ENCODE results near the gene PLEKHG4B.

PLEKHG4B gene

DNA sequence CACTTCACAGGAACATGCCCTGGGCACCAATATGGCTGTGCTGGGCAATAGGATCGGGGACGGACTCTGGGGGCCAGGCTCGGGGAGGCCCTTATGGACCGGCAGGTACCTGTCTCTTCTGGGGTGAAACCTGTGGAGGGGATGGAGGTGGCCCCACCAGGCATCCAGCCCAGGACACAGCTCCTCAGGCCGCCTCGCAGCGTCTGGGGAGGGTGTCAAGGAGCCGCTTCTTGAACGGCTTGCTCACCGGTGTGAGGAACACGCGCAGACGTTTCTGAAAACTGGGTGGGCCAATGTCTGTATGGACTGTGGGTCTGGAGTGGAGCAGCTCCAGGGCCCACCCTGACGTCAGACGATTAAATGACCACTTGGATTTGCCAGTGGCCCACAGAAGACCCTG lies 45.8 kb downstream of the PLEKHG4B start:
- no peak for DNase-seq

DNA sequence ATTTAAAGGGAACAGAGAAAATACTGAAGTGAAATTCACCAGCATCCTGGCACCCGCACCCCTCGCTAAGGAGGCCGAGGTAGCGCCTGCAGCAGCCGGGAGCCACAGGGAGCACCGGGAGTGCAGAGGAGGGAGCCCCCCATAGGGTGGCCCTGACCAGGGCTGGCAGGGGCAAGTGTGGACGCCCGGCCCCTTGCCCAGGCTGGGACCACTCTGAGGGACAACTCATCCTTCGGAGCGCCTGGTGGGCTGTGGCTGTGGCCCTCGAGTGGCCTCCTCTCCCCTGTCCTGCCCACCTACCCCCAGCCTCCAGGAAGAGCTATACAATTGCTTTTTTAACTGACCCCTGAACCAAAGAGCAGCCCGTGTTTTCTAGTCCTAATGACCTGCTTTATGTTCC lies 47.0 kb downstream of the PLEKHG4B start:
- no peak for DNase-seq

DNA sequence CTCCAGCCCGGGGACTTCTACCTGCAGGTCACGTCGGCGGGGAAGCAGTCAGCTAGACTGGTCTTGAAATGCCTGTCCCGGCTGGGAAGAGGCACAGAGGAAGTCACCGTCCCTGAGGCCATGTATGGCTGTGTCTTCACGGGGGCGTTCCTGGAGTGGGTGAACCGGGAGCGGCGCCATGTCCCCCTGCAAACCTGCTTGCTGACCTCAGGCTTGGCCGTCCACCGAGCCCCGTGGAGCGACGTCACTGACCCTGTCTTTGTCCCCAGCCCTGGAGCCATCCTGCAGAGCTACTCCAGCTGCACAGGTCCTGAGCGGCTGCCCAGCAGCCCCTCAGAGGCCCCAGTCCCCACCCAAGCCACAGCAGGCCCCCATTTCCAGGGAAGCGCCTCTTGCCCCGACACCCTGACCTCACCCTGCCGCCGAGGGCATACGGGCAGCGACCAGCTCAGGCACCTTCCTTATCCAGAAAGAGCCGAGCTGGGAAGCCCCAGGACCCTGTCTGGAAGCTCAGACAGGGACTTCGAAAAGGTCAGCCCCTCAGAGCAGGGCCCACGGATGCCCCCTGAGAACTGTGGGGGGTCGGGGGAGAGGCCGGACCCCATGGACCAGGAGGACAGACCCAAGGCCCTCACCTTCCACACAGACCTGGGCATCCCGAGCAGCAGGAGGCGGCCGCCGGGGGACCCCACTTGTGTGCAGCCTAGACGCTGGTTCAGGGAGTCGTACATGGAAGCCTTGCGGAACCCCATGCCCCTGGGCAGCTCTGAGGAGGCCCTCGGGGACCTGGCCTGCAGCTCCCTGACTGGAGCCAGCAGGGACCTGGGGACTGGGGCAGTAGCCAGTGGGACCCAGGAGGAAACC lies 47.8 kb downstream of the PLEKHG4B start:
- DNase-seq: no peak

DNA sequence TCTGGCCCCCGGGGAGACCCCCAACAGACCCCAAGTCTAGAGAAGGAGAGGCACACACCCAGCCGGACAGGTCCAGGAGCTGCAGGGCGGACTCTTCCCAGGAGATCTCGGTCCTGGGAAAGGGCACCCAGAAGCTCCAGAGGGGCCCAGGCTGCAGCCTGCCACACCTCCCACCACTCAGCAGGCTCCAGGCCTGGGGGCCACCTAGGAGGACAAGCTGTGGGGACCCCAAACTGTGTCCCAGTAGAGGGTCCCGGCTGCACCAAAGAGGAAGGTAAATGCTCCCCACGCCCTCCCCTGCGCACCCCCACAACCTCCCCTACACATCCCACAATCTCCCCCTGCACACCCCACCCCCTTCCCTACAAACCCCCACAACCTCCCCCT lies 48.5 kb downstream of the PLEKHG4B start:
- no peak for DNase-seq

DNA sequence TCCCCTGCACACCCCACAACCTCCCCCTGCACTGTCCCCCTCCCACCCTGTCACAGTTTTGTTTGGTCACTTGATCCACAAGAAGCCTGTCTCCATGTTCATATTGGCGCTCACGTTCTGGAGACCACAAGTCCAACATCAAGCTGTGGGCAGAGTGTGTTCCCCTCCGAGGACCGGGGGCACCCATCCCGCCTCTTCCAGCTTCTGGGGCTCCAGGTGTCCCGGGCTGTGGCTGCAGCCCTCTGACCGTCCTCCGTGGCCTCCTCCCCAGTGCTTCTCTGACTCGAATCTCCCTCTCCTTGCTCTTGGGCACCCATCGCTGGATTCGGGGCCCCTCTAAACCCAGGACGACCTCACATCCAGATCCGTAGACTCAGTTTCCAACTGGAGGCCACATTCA lies 49.2 kb downstream of the PLEKHG4B start:
- no peak for DNase-seq

DNA sequence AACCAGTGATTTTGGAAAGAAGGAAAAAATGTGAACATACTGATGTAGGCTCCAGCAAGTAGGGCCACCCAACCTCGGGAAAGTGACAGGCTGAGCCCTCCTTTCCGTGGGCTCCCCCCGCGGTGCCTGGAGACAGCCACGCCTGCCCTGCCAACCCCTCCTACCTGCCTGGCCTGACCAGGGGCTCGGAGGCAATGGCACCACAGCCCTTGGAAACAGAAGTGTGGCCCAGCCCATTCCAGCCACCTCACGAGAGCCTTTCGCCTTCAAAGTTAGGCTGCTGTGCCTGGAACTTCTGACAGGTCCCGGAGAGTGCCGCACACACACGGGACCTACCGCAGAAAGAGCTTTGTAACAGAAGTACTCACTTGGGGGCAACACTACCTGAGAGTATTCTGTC lies 49.8 kb downstream of the PLEKHG4B start:
- no peak for DNase-seq

DNA sequence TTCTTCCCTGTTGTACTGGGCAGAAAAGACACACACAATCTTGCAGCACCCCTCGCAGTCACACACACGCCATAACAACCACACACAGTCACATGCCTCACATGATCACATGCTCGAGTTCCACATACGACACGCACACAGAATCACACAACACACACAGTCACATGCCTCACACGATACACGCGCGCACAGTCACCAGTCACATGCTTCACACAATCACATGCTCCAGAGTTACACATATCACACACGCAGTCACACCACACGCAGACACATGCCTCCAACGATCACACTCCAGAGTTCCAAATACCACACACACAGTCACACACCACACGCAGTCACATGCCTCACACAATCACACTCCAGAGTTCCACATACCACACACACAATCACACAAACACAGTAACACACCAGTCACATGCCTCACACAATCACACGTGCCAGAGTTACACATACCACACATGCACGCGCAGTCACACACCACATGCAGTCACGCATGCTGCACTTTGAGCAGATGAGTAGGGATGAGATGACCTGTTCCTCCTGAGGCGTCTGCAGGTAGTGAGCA lies 50.4 kb downstream of the PLEKHG4B start:
- DNase-seq: no peak

DNA sequence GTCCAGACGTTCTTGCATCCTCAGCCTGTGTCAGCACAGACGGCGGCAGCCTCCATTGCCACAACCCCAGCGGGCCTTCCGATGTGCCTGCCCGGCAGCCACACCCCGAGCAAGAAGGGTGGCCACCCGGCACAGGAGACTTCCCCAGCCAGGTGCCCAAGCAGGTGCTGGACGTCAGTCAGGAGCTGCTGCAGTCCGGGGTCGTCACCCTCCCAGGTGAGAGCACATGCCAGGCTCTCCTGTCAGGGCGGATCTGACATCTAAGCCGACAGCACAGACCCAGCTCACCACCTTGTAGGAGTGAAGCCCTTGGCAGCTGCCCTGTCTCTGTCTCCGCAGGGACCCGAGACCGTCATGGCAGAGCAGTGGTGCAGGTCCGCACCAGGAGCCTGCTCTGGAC lies 51.1 kb downstream of the PLEKHG4B start:
- DNase-seq: no peak

DNA sequence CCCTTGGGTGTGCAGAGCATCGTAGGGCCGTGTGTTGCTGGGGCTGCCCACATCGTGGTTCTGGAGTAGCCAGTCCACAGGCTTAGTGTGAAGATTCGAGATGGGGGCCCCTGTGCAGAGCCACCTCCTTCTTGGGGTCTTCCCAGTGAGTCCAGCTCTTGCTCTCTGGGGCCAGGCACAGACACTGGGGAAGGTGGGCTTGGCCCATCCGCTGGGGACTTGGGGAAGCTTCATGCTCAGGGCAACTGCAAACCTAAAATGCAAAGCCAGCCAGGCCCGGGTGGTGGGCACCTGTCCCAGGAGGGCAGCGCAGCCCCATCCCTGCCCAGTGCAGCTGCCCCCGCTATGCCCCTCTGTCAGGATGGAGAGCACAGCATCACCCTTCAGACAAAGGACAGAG lies 53.0 kb downstream of the PLEKHG4B start:
- DNase-seq: no peak

DNA sequence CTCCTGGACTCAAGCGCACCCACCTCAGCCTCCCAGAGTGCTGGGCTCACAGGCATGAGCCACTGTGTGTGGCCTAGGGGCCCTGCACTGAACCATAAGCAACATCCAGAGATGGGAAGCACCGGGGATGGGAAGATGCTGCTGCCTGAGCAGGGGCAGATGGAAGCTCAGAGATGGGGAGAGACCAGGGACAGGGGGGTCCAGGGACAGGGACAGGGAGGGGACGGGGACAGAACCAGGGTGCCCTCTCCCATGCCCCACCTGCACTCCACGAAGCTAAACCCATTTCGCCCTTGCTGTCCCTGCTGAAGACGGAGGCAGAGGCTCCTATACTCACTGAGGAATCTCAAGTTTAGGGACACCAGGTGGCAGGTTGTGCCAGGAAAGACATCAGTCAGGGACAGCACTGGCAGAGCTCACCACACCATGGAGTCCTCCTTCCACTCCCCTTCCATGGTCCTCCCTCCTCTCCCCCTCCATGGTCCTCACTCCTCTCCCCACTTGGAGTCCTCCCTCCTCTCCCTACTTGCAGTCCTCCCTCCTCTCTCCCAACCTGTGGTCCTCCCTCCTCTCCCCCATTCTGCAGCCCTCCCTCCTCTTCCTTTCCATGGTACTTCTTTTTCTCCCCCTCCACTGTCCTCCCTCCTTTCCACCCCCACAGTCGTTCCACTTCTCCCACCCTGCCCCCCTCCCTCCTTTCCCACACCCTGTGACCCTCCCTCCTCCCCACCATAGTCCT lies 53.8 kb downstream of the PLEKHG4B start:
- DNase-seq: no peak

DNA sequence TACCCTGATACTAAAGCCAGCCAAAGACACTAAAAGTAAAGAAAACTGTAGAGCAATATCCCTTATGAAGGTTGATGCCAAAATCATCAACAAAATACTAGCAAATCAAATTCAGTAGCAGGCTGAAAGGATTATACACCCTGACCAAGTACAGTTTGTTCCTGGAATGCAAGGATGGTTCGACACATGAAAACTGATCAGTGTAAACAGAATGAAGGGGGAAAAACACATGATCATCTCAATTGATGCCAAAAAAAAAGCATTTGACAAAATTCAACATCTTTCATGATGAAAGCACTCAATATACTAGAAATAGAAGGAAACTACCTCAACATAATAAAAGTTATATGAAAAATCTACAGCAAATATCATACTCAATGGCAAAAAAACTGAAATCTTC lies 55.8 kb downstream of the PLEKHG4B start:
- no peak for DNase-seq

DNA sequence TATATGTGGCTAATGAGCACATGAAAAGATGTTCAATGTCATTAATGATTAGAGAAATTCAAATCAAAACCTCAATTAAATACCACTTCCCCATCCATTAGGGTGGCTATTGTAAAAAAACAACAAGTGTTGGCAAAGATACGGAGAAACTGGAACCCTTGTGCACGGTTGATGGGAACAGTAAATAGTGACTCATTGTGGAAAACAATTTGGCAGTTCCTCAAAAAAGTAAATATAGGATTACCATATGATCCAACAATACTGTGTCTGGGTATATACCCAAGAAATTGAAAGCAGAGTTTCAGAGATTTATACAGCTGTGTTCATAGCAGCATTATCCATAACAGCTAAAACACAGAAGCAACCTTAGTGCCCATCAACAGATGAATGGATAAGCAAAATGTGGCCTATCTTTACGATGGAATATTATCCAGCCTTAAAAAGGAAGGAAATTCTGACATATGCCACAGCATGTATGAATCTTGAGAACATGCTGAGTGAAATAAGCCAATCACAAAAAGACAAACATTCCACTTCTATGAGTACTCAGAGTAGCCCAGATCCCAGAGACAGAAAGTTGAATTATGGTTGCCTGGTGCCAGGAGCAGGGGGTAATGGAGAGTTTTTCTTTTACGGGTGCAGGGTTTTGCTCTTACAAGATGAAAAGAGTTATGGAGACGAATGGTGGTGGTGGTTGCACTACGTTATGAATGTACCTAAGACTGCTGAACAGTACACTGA lies 57.9 kb downstream of the PLEKHG4B start:
- DNase-seq: no peak

DNA sequence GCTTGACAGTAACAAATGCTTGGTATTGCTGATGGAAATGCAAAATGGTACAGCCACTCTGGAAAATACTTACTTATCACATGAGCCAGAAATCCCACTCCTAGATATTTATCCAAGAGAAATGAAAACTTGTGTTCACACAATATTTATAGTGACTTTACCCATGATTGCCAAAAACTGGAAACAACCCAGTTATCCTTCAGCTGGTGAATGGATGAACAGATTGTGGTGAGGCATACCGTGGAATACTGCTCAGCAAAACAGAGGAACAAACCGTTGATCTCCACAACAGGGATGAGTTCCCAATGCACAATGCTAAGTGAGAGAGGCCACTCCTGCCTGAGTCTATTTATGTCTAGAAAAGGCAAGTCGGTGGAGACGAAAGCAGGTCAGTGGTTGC lies 58.8 kb downstream of the PLEKHG4B start:
- no peak for DNase-seq

DNA sequence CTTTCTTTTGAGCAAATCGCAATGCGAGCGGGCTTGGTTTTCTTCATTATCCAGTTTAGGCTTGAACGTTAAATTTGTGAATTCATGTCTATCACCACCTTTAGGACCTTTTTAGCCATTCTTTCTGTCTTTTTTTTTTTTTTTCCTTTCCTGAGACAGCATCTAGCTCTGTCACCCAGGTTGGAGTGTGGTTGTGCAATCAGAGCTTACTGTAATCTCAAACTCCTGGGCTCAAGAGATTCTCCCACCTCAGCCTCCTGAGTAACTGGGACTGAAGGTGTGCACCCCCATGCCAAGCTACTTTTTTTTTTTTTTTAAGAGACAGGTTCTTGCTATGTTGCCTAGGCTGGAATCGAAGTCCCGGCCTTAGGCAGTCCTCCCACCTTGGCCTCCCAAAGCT lies 60.1 kb downstream of the PLEKHG4B start:
- DNase-seq: no peak

DNA sequence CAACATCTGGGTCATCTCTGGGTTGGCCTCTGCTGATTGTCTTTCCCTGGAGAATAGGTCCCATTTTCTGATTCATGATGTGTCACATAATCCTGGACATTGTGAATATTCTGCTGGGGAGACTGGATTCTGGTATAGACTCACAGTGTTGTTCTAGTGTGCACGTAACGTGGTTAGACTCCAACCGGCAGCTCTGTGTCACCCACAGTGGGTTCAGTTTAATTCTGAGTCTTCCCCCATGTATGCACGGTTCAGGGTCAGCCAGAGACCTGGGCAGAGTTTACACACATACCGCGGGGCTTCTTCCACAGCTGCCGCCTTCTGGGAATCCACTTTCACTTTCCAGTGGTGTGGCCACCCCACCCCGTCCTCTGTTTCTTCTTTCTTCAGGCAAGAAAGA lies 61.3 kb downstream of the PLEKHG4B start:
- no peak for DNase-seq

DNA sequence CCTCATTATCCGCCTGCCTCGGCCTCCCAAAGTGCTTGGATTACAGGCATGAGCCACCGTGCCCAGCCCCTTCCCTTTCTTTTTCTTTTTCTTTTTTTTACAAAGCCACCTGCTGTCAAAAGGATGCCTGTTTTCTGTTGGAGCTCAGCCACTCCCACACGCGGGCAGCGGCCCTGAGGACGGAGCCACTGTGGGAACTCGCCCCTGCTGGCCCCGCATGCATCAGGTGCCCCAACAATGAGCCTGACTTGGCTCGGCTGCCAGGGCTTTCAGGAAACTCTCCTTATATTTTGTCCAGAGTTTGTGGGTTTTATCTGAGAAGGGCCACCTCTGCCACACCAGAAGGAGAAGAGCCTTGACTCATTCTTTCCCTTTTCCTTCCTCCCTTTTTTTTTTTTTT lies 62.3 kb downstream of the PLEKHG4B start:
- no peak for DNase-seq

DNA sequence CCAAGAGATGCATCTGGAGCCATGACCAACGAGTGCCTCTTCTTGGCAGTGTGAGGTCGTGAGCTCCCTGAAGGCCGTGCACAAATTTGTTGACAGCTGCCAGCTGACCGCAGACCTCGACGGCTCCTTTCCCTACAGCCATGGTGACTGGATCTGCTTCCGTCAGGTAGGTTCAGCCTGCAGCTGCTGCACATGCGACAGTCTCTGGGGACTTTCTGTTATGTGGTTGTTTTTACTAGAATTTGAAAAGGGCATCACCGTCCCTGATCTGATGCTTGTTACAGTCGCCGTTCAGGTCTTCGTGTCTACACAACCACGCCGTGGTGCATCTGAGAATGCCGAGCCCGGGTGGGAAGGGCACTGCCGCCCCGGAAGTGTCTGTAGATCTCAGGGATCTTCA lies 62.9 kb downstream of the PLEKHG4B start:
- DNase-seq: no peak

DNA sequence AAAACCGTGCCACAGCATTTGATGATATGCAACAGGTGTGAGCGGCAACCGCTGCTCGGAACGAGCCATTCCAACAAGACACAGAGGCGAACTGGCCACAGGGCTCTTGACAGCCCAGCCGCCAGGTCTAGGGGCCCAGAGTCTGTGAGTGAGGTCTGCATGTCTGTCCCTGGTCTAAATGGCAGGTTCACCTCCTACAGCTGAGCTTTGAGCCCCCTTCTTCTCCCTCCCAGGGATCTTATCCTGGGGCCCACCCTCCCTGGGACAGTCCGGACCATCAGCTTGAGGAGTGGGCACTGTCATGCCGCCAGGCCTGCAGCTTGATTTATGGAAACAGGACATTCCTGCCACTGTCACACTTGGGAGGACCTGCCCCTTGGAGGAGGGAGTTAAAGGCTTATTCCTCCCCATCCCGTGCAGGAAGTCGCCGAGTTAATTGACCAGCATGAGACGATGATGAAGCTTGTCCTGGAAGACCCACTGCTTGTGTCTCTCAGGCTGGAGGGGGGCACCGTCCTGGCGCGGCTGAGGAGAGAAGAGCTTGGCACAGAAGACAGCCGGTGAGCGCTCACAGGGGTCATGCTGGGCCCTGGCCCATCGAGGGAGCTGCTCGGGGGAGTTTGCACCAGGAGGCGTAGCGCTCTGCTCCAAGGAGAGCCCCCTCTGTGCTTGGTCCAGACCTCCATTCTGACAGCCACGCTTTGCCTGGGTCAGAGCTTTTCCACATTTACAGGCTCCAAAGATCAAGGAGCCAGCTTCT lies 63.9 kb downstream of the PLEKHG4B start:
- DNase-seq: no peak

DNA sequence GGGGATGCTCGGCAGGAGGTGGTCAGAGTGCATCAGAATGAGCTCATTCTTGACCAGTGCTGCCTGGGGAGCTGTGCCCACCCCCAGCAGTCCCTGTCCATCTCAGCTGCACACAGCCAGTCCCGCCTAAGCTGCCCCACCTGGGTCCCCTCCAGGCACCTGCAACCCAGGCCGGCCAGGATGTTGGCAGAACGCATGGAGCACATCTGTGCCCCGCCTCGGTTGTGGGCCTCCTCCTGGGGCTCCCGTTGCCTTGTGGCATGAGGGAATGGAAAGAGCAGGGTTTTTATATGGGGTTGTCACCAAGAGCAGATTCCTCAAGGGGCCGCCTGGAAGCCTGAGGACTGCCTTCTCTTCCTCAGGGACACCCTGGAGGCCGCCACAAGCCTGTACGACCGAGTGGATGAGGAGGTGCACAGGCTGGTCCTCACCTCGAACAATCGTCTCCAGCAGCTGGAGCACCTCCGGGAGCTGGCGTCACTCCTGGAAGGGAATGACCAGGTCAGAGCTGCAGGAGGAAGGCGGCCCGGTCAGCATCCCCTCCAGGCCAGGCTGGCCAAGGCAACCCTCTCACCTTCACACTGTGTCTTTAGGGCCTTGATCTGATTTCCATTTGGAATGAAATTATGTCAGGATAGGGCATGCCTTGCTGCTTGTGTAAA lies 64.6 kb downstream of the PLEKHG4B start:
- no peak for DNase-seq

DNA sequence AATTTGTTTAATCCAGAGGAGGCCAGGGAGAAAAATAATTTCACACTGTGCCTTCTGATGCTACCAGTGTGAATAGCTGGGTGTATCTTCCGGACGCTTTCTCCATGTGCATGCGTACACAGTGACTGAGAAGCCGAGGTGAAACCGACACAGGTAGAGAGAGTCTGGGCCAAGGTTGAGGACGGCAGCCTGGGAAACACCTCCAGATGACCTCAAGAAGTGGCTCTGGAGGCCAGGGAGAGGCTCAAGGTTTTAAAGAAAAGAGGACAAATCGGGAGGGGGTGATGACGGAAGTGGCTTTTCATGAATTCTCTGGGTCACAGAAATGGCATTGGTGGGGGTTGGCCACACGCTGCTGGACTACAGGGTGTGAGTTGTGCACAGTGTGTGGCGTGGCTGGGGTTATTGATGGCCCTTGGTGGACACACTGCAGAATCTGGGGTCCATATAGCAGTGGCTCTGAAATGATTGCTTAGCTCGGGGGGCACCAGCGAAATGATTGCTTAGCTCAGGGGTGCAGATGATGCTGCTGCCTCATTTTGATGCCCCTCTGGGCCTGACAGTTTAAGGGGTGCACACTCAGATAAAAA lies 65.3 kb downstream of the PLEKHG4B start:
- DNase-seq: no peak

DNA sequence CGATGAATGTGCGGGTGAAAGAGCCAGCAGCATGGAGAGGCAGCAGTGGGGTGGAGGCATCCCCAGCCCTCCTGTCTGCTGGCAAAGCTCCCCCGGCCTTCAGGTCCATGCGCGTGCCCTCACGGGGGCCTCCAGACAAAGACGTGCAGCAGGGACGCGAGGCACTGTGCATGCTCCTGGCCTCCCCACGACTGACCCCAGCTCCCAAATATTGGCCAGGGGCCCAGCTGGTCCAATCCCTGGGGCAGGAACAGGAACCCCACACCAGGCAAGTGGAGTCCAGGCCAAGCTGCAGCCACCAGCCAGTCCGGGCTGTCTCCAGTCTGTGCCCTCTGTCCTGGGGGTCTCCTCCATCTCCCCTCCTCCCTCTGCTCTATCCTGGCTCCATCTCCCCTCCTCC lies 65.8 kb downstream of the PLEKHG4B start:
- DNase-seq: no peak
